CD1c-positive myeloid dendritic cell (primary cell): ENCODE data around the gene ZNF668.
"Not testable (repeated sequence)": the region's sequence is repeated elsewhere in the genome, so short reads cannot be mapped to it uniquely, and the experiment has no call there.

Experiments used
- DNase-seq: peaks from one replicate; pipeline ENCODE4 v3.0.0-alpha.2; 2016; ENCODE audit errors: extremely low spot score

The ZNF668 gene

DNA sequence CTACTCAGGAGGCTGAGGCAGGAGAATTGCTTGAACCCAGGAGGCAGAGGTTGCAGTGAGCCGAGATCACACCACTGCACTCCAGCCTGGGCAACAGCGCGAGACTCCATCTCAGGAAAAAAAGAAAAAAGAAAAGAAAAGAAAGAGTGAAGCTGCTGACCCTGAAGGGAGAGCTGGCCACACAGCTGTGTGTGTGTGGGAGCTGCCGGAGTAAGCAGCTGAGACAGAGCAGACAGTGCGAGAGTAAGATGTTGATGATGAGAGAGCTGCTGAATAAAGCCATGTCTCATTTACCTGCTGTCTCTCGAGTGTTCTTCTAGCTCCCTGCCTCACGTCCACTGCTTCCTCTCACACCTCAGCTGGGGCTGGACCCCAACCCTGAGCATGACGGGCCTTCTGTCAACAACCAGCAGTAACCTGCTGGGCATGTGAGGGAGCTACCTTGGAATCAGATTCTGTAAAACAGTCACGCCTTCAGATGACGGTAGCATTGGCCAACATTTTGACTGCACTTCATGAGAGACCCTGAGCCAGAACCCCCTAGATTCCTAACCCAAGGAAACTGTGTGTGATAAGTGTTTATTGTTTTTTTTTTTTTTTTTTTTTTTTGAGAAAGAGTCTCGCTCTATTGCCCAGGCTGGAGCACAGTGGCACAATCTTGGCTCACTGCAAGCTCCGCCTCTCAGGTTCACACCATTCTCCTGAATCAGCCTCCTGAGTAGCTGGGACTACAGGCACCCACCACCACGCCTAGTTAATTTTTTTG lies 27.0 kb upstream of the ZNF668 start:
- DNase-seq: not testable (repeated sequence)

DNA sequence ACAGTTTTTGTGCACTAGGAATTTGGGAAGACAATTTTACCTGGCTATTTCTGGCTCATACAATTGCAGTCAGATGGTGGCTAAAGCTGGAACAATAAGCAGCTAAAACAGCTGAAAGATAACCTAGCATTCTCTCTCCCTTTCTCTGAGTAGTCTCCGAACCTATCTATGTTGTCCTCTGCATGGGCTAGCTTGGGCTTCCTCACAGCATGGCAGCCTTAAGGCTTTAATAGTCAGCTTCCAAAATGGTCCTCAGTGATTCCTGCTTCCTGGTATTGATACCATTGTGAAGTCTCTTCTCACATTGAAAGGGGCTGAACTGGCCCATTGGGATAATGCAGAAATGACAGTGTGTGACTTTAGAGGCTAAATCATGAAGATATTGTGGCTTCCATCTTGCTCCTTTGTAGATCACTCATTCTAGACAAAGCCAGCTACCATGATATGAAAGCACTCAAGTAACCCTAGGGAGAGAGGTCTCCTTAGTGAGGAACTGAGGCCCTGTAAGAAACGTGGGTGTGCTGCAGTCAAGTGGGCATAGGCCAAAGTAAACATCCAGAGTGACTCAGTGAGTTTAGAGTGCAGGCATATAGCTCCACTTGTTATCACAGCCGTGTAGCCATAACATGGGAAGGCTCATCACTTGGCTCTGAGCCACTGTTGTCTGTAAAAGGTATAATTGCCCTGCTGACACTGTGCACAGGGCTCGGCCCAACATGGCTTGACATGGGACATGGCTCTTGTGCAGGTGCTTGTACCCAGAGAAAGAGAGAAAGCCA lies 26.0 kb upstream of the ZNF668 start:
- no peak for DNase-seq

DNA sequence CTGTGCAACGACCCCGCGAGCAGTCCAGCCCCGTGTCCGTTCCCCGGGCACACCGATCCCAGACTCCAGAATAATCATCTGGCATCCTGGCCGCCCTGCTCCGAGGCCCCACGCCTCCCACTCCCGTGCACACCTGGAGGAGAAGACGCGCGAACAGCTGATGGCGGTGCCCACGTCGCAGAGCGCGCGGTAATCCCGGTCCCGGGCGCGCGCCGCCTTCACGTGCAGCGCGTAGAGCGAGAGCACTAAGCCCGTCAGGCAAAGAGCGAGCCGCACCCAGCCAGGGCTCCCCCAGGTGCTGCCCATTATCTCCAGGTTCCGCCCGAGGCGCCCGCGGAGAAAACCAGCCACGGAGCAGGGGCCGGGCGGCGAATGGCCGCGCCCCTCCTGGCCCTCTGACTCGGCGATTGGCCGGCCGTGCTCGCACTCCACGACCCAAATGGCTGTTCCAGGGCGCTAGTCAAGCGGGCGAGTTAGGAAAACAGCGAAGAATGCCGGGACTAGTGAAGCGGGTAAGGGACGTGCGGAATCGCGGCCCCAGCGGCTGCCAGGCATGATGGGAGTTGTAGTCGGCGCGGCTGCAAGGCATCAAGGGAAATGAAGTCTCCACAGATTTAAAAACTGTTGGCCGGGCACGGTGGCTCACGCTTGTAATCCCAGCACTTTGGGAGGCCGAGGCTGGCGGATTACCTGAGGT lies 20.5 kb upstream of the ZNF668 start, which contains the start of gene VKORC1:
Gene VKORC1 (minus strand): TSS at position 374 of the 697 bp plus-strand sequence. CDS start 68 bp downstream, at position 306.
- DNase-seq: peak; percentile 97

DNA sequence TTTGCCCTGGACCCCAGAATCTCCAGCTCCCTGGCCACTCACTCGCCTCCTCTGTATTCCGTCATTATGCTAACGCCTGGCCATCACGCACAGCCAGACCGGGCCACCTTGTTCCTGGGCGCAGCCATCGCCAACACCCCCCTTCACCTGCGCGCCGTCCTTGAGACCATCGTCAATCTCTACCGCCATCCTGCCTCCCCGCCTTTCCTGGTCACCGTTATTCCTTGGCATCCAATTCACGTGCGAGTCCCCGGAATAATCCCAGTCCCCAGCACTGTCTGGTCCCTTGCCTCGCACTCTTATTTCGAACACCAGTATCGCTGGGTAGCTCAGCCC lies 20.0 kb upstream of the ZNF668 start:
- DNase-seq: no peak

DNA sequence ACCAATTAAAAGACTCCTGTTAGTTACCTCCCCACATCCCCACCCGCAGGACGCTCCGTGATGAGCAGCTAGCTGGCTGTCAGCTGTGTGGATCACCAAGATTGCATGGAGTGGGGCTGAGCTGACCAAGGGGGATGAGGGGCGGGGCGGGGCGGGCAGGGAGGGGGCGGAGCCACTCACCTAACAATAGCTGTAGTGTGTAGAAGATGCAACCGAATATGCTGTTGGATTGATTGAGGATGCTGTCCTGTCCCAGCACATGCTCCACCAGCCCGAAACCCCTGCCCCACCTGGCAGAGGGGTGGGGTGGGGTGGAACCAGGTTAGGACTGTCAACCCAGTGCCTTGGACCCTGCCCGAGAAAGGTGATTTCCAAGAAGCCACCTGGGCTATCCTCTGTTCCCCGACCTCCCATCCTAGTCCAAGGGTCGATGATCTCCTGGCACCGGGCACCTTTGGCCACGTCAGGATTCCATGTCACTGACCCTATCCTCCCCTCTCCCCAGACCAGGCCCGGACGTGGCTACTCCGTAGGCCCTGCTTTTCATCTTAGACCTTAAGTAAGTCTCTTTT lies 19.2 kb upstream of the ZNF668 start:
- no peak for DNase-seq

DNA sequence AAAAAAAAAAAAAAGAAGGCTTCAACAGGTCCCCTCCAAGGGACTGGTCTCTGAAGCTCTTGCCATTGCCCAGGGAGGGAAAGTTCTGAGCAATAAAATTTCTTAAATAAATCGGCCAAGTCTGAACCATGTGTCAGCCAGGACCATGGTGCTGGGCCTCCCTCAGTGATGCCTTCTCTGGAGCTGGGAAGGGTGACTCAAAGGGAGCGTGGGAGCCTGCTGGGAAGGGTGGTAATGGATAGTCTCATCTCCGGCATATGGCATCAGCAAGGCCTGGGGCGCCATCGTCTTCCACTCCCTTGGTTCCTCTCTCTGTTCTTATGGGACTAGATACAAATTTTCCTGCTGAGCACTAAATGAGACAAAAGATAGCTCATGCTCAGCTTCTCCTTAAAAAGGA lies 18.3 kb upstream of the ZNF668 start:
- no peak for DNase-seq

DNA sequence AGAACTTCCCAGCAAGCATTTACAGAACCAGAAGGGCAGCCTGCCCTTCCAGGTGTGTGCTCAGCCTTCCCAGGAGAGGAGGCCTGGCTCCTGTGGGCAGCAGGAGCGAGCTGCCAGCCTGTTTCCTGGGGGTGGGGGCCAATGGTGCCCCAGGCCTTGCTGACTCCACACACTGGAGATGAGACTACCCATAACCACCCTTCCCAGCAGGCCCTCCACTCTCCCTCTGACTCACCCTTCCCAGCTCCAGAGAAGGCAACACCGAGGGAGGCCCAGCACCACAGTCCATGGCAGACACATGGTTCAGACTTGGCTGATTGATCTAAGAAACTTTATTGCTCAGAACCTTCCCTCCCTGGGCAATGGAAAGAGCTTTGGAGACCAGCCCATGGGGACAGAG lies 16.5 kb upstream of the ZNF668 start:
- DNase-seq: no peak

DNA sequence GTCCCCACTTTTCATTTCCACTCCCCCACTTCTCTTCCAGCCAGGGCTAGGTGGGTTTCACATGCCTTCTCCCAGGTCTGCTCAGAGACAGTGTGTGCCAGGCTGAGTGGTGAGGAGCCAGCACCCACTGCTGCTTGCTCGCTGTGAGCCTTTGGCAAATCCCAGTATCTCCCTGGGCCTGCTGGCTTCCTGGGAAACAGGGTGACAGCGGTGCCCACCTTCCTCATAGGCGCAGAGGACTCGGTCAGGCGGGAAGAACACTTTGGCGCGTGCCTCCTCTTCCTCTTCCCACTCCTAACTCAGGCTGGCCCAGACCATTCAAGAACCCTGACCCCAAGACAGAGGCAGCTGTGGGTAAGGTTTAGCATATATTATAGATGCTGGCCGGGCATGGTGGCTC lies 15.2 kb upstream of the ZNF668 start:
- DNase-seq: no peak

DNA sequence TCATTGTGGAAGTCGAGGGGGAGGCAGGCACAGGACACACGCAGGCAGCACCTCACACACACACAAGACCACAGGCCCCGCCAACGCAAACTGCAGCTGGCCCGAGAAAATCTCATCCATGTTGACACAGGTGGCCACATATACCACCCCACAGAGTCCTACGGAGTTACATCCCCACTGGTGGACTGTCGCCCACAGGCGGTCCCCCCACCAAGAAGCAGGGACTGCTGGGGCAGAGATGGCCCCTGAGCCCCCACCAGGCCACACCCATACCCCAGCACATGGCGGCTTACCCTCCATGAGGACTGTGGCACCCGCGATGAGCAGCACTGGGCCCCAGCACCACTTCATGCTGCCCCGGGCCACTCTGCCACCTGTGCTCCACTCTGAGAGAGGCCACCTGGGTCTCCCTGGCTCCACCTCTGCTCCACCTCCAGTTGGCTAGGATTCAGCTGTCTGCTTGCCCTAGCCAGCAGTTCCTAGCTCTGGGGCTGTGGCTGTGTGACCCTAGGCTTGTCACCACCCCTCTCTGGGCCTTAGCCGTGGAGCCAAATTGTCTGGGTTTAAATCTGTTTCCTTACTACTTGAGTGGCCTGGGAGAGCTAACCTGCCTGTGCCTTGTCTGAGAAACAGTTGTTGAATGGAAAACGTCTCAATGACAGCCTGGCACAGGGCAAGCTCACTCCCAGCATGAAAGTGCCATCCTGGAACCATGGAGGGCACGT lies 14.6 kb upstream of the ZNF668 start, which contains the start of gene PRSS53:
Gene PRSS53 (minus strand): TSS at position 485 of the 725 bp plus-strand sequence. CDS start 134 bp downstream, at position 351.
- DNase-seq: no peak

DNA sequence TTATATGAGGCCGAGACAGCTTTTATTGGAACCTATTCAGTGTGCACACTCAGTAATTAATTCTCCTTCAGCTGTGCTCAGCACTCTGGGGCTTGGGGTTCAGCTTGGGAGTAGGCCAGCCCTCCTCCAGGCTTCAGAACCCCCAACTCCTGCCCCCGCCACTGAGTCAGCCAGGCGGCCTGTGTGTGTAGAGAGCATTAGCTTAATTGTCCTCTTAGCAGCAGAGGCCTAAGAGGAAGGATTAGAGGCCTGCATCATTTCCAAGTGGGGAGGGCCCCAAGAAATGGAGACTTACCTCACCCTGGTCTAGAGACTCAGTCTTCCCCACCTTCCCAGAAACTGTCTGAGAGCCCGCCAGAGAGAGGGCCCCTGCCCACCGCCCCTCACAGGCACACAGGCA lies 13.9 kb upstream of the ZNF668 start:
- DNase-seq: no peak

DNA sequence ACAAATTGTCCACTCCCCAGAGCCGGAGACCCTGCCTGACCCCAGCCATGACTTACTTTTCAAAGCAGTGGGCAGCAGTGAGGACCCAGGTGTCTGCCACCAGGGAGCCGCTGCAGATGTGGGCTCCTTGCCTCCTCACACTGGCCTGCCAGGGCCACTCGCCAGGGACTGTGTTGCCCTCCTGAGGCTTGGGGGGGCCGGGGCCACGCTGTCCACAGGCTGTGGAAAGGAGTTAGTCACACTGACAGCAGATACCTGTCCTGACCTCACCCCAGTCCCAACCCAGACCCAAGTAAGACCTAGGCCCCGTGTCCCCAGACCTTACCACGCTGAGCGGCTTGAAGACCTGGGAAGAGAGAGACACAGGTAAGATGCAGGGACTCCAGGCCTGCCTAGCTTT lies 13.4 kb upstream of the ZNF668 start:
- no peak for DNase-seq

DNA sequence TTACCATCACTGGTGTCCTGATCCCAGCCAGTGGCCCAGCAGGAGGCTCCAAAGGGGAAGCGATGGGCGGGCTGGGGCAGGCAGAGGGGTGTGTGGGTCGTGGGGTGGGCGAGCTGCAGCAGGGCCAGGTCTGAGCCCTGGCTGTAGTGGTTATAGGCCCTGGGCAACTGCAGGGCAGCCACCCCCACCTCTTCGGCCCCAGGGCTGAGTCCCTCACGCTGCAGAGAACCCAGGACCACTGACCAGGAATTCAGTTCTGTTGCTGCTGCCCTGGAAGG lies 12.5 kb upstream of the ZNF668 start:
- DNase-seq: no peak

DNA sequence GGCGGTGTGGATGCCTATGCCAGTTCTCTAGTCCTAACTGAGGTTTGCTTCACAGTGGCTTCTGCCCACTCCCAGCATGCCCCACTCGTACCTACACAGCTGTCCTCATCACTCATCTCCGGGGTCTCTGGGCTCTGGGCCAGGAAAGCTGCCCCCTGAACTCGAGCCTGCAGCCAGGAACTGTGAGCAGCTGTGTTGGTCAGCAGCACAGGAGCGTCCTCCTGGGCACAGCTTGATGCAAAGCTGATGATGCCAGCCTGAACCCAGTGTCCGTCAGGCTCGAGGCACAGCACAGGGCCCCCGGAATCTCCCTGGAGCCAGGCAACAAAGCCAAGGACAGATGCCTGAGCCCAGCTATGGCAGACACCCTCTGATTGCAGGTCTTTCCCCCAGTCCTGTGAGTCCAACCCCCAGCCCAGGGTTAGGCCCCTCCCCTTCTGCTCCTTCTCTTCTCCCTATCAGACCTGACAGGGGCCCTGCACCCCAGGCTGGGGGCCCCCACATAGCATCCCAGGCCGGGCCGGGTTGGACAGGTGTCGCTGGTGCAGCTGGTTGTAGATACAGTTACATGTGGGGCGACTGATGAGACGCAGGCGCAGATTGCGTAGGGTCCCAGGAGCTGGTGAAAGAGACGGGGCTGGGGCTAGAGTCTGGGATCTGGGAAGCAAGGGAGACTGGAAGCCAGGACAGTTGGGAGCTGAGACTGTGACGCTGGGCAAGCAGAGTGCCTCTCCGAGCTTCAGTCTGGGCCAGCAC lies 12.0 kb upstream of the ZNF668 start:
- no peak for DNase-seq

DNA sequence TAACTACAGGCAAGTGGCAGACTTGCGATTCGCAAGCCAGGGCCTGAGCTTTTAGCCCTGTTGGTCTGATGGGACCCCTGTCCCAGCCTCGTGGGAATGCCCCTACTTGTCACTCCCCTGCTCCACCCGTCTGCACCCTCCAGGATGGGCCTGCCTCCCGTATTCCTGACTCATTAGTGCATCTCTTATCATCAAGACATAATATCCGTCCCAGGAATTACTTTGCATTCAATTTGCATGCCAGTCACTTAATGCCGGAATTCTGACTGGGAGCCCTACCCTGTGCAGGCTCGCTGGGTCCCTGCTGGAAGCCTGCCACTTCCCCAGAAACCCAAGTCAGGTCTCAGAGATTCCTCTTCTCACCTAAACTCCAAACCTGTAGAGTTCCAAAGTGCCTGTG lies 11.4 kb upstream of the ZNF668 start:
- DNase-seq: no peak

DNA sequence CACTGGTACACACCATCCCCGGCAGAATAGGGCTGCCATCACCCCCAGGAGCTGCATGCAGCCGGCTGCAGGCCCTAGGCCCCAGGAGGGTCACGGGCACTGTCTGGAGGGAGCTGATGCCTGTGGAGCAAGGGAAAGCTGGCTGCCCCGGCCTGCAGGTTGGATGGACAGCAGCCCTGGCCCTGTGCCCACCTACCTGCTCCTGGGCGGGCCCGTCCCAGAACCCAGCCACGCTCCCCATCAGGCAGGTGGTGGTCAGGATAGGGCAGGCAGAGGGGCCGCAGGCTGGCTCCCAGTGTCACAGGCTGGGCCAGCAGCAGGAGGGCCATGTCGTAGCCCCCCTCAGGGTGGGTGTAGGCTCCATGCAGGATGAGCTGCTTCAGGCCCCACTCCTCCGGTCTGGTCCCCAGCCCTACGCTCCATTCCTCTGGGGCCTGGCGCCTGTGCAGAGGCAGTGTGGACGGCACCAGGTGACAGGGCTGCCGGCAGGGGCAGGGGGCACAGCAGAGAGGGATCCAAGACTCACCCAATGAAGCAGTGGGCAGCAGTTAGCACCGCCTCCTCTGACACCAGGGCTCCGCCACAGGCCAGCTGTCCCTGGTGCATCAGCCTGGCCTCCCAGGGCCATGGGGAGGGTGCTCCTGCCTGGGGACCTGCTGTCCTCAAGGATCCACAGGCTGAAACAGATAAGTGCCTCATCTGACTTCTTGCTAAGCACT lies 10.7 kb upstream of the ZNF668 start:
- no peak for DNase-seq

DNA sequence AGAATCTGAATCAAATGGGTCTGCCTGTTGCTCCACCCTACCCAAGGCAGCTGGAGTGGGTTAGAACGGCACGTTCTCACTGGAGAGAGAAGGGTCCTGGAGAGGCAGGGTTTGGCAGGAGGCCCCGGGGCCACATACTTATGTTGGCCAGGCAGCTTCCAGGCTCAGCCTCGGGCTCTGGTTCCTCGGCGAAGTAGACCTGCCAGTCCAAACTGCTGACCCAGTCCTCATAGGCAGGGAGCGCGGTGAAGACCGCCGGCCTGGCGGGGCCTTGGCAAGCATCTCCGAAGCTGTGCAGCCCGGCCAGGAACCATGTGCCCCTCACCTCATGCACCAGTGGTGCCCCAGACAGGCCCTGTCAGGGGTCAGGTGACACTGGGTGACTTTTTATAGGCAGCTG lies 9.9 kb upstream of the ZNF668 start:
- no peak for DNase-seq

DNA sequence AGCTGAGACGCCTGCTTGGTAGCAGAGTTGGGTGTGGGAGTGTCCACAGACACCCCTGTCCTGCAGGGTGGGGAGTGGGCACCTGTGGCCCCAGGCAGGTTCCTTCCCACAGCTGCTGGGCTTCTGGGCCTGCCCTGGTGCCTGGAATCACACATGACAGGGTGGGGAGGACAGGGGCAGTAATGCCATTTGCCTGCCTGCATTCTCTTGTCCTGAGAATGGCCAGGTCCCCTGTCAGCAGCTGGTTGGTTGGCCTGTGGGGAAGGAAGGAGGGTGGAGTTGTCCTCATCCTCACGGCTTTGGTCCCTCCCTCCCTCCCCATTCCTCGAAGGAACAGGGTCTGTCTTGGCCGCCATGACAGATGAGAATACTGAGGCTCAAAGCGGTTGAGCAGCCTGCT lies 9.5 kb upstream of the ZNF668 start:
- no peak for DNase-seq

DNA sequence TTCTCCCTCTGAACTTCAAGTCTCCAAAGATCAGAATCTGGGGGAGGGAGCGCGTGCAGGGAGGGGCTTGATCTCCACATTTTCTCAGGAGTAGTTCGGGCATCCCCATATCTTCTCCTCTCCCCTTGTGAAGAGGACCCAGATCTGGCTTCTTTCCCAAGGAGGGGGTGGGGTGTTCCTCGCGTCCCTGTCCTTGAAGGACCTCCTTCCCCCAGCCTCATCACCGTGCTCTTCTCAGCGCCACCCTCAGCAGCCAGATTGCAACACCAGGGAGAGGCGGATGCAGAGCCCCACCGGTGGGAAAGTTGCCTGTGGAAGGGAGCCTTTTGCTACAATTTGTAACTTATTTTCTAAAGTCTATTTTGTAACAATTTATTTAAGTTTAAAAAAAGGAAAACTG lies 9.0 kb upstream of the ZNF668 start:
- no peak for DNase-seq

DNA sequence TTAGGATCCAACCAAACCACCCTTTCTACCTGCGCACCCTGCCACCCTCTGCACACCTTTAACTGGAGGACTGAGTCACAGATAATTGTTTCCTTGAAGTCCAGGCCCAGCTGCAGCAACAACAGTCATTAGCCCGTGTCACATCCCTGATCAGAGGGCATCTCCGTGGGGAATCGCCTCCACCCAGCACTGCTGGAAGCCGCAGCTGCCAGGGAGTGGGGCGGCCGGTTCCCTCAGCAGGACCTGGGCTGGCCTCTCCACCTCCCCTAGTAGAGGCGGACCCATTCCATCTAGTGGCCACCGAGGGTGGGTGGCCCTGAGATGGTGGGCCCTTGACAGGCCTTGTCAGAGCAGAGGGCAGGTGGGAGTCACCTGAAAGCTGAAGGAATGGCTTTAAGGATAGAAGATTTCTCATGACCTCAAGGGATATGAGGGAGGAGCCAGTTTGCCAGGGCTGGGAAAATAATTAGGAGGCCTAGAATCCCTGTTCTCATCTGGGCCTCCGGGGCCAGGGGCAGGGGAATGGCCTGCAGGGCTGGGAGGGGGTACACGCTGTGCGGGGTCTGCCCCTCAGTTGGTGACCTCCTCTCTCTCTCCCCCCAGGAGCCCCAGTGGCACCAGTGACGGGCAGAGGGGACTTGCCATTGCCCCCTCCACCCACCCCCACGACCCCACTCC lies 8.5 kb upstream of the ZNF668 start:
- DNase-seq: no peak
